Upper lobe of left lung (tissue), 4 donors: Measurements from ENCODE around the gene TOX2.

Source experiments
- POLR2A ChIP-seq, 4 donors: fragments of 450-650 bp; IDR thresholded peaks; one replicate each; pipeline ENCODE4 v1.5.1; 2016 to 2017; ENCODE audit warnings: antibody characterized with exemption in 4 of 4, mild to moderate bottlenecking in 2 of 4
- POLR2AphosphoS5 ChIP-seq, 2 donors: sonication (generic); formaldehyde crosslinking; IDR thresholded peaks; one replicate each; pipeline ENCODE4 v1.5.1; 2017; ENCODE audit warnings: antibody characterized with exemption in 2 of 2
- TF ChIP-seq, protein P1 (sequence below), 6 experiments: fragments of 450-650 bp in 4 of 6; fragments of 200-600 bp in 2 of 6; sonication (generic) in 2 of 6; IDR thresholded peaks; one replicate each; pipeline ENCODE4 v1.5.1; 2016 to 2019; ENCODE audit warnings: antibody characterized with exemption in 6 of 6

GRCh38 chr20:43995645-43996044, 81.0 kb downstream of the TOX2 start:
- TF ChIP-seq POLR2AphosphoS5 (IDR thresholded peaks at IDR 0.05) (no peak), POLR2A (IDR thresholded peaks at IDR 0.05) (no peak)
- TF ChIP-seq, protein P1, sequence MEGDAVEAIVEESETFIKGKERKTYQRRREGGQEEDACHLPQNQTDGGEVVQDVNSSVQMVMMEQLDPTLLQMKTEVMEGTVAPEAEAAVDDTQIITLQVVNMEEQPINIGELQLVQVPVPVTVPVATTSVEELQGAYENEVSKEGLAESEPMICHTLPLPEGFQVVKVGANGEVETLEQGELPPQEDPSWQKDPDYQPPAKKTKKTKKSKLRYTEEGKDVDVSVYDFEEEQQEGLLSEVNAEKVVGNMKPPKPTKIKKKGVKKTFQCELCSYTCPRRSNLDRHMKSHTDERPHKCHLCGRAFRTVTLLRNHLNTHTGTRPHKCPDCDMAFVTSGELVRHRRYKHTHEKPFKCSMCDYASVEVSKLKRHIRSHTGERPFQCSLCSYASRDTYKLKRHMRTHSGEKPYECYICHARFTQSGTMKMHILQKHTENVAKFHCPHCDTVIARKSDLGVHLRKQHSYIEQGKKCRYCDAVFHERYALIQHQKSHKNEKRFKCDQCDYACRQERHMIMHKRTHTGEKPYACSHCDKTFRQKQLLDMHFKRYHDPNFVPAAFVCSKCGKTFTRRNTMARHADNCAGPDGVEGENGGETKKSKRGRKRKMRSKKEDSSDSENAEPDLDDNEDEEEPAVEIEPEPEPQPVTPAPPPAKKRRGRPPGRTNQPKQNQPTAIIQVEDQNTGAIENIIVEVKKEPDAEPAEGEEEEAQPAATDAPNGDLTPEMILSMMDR (IDR thresholded peaks at IDR 0.05): no peak
